ENCODE measurements around the gene FAM110A. TPM values are rescaled to one million over a fixed set of nuclear protein-coding genes. Genes with fewer than 3 reads are reported as not detected.

Gene FAM110A
- total and polyA plus RNA-seq, 9 of the 15 experiments (the other 6 are each of a cell fraction or from before 2014, with no cell fraction given) = 0.73 to 15.5 (median 3.6) TPM

- no peak for TF ChIP-seq ATF3 (IDR thresholded peaks at IDR 0.05)
- TF ChIP-seq ATF3 (CRISPR knock-in tag; conservative IDR thresholded peaks at IDR 0.05) = no peak
- no peak for TF ChIP-seq STAG1 (CRISPR knock-in tag; IDR thresholded peaks at IDR 0.05; ENCODE audit: borderline replicate concordance)
- TF ChIP-seq ZSCAN32 (CRISPR knock-in tag; IDR thresholded peaks at IDR 0.05) = no peak
- peak; percentile 65 for TF ChIP-seq TFE3 (CRISPR knock-in tag; IDR thresholded peaks at IDR 0.05)
These were observed 45.2 kb downstream of the FAM110A start (continued) for GRCh38 chr20:878511-879307.

- CTCF ChIA-PET (ENCODE audit: low intra/inter-chr PET ratio) = no interaction called here
- DNase-seq (ENCODE audit: extremely low read depth in 1 of 4, low spot score in 3 of 4) (no peak), FAIRE-seq (no peak)
- no peak for TF ChIP-seq ZNF717 (CRISPR knock-in tag; IDR thresholded peaks at IDR 0.05)
- no peak for TF ChIP-seq RBM34 (IDR thresholded peaks at IDR 0.05; ENCODE audit: borderline replicate concordance, insufficient read depth, low read length)
These were observed 46.1 kb downstream of the FAM110A start for GRCh38 chr20:879626-880025.

More at GRCh38 chr20:879626-880025, 46.1 kb downstream of the FAM110A start:
- peaks cover 0 to 12% of the 10 kb centered on the region in 2 experiments; a peak in 2 of 5 replicates for H3K27me3 ChIP-seq (ENCODE audit: control insufficient read depth in 2 of 2, insufficient read depth in 2 of 2, low read length in 2 of 2)
- POLR2A ChIA-PET = no interaction called here
- H3K9me3 ChIP-seq (replicated peaks; ENCODE audit: control insufficient read depth, insufficient read depth, low read depth, low read length) = no peaks in the 10 kb centered on the region
- H3K79me2 ChIP-seq (ENCODE audit: control insufficient read depth, insufficient read depth, low read length) = no peaks in the 10 kb centered on the region
- no peak for ATAC-seq
- in situ Hi-C loops (cut with MboI) (no loop called here), intact Hi-C loops (cut with micrococcal nuclease) (no loop called here)
- no peak overlapping the region for H3K27ac ChIP-seq (ENCODE audit: extremely low read depth, low read depth, low read length)
- no peaks in the 10 kb centered on the region for H3K9me1 ChIP-seq (ENCODE audit: control insufficient read depth, insufficient read depth, low read length)
- H4K20me1 ChIP-seq (replicated peaks; ENCODE audit: control insufficient read depth, insufficient read depth, low read length) = no peaks in the 10 kb centered on the region
- H3K4me3 ChIP-seq = no peak overlapping the region
- no peaks in the 10 kb centered on the region for H3K4me1 ChIP-seq (replicated peaks in 1 of 2; ENCODE audit: control insufficient read depth in 2 of 2, insufficient read depth in 2 of 2, low read length in 2 of 2)
- H2AFZ ChIP-seq (ENCODE audit: low read depth, low read length) = no peak overlapping the region
- no peaks in the 10 kb centered on the region for H3K36me3 ChIP-seq (ENCODE audit: control insufficient read depth, insufficient read depth, low read length)
- 0% methylated on average over 4 of the region's 4 CpGs for WGBS (ENCODE audit: insufficient coverage, low coverage, missing lambda C conversion rate)
- H3K4me2 ChIP-seq (ENCODE audit: insufficient read depth, low read length) = no peak overlapping the region
- no peak overlapping the region for H3K9ac ChIP-seq (ENCODE audit: insufficient read depth in 1 of 2, low read depth in 2 of 2, low read length in 2 of 2)
- BruUV-seq (replicated peaks) = no TSS peak
